ENCODE results near the gene C1orf159. TPM values are rescaled to one million over a fixed set of nuclear protein-coding genes. Genes with fewer than 3 reads are reported as not detected.

The C1orf159 gene
- total and polyA plus RNA-seq, 9 of the 15 experiments (the other 6 are each of a cell fraction or from before 2014, with no cell fraction given) = 0.28 to 54.9 (median 10.6) TPM

DNA sequence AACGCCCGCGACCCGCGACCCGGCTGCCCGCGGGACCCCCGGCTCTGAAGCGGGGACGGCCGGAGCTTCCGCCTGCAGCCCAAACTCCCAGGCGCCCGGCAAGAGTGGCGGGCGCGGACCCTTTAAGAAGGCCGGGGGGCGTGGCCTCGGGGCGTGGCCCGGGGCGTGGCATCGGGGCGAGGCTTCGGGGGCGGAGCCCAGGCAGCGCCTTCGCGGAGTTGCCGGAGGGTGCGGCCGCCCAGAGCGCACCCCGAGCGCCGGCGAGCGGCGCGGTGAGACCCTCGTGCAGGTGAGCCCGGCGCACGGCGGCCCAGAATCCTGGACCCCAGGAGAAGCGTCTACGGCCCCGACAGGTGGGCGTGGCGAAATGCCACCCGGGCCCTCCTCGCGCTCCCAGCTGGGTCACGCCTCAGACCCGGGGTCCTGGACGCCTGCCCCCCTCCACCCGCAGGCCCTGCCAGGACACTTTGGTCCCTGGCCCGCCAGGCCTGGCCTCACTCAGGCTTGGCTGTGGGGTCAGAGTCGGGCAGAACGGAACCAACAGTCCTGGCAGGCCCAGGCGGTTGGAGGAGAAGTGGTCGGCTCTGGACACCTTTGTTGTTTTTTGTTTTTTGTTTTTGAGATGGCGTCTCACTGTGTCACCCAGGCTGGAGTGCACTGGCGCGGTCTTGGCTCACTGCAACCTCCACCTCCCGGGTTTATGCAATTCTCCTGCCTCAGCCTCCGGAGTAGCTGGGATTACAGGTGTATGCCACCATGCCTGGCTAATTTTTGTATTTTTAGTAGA lies 56.2 kb downstream of the C1orf159 start (continued):
- TF ChIP-seq ARNT (IDR thresholded peaks at IDR 0.05) (no peak), NCOA2 (IDR thresholded peaks at IDR 0.05; ENCODE audit: partially characterized antibody in 2 of 2) (no peak), ZNF184 (CRISPR knock-in tag; IDR thresholded peaks at IDR 0.05) (no peak), JUN (IDR thresholded peaks at IDR 0.05; ENCODE audit: borderline replicate concordance, low read depth, low read length) (no peak), JUN (CRISPR knock-in tag; IDR thresholded peaks at IDR 0.05; ENCODE audit: borderline replicate concordance) (no peak), GABPB1 (CRISPR knock-in tag; IDR thresholded peaks at IDR 0.05) (peak; percentile 25), MXI1 (IDR thresholded peaks at IDR 0.05; ENCODE audit: low read depth, low read length) (no peak), FOXK2 (conservative IDR thresholded peaks at IDR 0.05 in 1 of 2, IDR thresholded peaks at IDR 0.05 in 1 of 2; ENCODE audit: low read depth in 2 of 2) (no peak), ELF2 (CRISPR knock-in tag; IDR thresholded peaks at IDR 0.05) (no peak), ZNF282 (CRISPR knock-in tag; IDR thresholded peaks at IDR 0.05) (0 out of 2 replicates have a peak, but pooled peaks have one; percentile 67), GATAD2B (IDR thresholded peaks at IDR 0.05; ENCODE audit: borderline replicate concordance) (0 out of 2 replicates have a peak, but pooled peaks have one; percentile 55), JUND (IDR thresholded peaks at IDR 0.05; ENCODE audit: borderline replicate concordance, low read depth, low read length) (no peak), JUND (tag; IDR thresholded peaks at IDR 0.05; ENCODE audit: borderline replicate concordance, low read depth, low read length) (no peak)
- TF ChIP-seq, protein P1, sequence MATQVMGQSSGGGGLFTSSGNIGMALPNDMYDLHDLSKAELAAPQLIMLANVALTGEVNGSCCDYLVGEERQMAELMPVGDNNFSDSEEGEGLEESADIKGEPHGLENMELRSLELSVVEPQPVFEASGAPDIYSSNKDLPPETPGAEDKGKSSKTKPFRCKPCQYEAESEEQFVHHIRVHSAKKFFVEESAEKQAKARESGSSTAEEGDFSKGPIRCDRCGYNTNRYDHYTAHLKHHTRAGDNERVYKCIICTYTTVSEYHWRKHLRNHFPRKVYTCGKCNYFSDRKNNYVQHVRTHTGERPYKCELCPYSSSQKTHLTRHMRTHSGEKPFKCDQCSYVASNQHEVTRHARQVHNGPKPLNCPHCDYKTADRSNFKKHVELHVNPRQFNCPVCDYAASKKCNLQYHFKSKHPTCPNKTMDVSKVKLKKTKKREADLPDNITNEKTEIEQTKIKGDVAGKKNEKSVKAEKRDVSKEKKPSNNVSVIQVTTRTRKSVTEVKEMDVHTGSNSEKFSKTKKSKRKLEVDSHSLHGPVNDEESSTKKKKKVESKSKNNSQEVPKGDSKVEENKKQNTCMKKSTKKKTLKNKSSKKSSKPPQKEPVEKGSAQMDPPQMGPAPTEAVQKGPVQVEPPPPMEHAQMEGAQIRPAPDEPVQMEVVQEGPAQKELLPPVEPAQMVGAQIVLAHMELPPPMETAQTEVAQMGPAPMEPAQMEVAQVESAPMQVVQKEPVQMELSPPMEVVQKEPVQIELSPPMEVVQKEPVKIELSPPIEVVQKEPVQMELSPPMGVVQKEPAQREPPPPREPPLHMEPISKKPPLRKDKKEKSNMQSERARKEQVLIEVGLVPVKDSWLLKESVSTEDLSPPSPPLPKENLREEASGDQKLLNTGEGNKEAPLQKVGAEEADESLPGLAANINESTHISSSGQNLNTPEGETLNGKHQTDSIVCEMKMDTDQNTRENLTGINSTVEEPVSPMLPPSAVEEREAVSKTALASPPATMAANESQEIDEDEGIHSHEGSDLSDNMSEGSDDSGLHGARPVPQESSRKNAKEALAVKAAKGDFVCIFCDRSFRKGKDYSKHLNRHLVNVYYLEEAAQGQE (IDR thresholded peaks at IDR 0.05; ENCODE audit: borderline replicate concordance) = no peak
- TF ChIP-seq, protein P1 (CRISPR knock-in tag; IDR thresholded peaks at IDR 0.05; ENCODE audit: low read depth) = 0 out of 2 replicates have a peak, but pooled peaks have one; percentile 55
- TF ChIP-seq, protein P2, sequence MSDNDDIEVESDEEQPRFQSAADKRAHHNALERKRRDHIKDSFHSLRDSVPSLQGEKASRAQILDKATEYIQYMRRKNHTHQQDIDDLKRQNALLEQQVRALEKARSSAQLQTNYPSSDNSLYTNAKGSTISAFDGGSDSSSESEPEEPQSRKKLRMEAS (CRISPR knock-in tag; IDR thresholded peaks at IDR 0.05) = peak; percentile 34; the same call in 1 of the 2 replicates
- TF ChIP-seq, protein P3, sequence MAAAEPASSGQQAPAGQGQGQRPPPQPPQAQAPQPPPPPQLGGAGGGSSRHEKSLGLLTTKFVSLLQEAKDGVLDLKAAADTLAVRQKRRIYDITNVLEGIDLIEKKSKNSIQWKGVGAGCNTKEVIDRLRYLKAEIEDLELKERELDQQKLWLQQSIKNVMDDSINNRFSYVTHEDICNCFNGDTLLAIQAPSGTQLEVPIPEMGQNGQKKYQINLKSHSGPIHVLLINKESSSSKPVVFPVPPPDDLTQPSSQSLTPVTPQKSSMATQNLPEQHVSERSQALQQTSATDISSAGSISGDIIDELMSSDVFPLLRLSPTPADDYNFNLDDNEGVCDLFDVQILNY (CRISPR knock-in tag; IDR thresholded peaks at IDR 0.05) = no peak
